ENCODE data around the gene CSRP2. TPM values are rescaled to one million over a fixed set of nuclear protein-coding genes. Genes with fewer than 3 reads are reported as not detected.

CSRP2 gene
- total RNA-seq, 2 experiments from 2014 or later, result 1.8 to 2.0 TPM

DNA sequence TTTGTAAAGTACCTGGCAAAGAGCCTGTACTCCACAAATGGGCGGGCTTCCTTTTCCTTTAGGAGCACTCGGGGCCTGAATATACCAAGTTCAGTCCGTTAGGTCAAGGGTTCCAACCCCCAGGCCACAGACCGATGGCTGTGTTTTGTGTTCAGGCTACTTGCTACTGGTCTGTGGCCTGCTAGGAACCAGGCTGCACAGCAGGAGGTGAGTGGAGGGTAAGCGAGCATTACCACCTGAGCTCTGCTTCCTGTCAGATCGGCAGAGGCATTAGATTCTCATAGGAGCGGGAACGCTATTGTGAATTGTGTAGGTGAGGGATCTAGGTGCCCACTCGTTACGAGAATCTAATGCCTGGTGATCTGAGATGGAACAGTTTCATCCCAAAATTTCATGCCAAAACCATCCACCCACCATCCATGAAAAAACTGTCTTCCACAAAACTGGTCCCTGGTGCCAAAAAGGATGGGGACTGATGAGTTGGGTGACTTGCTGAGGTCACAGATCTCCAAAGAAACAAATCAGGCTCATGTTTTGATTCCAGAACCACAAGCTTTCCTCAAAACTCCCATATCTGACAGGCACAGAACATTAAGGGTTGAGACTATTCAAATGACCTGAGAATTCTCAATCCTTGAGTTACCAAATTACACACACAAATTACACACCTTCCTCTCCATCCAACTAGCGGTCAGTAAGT lies 4.2 kb downstream of the CSRP2 start:
- peaks cover 34% of the 10 kb centered on the region for H3K27me3 Mint-ChIP-seq
- ATAC-seq, result no peak
- H3K4me1 Mint-ChIP-seq, result peaks cover 14% of the 10 kb centered on the region
- DNase-seq, result no peak
- H3K36me3 Mint-ChIP-seq (ENCODE audit: low read depth), result no peaks in the 10 kb centered on the region
- intact Hi-C loops (cut with DNase I, micrococcal nuclease), result loop anchor here (5.0 to 10.0 kb wide), 2 partner anchors 140 to 252 kb away; no protein-coding TSS in a partner anchor
- H3K9me3 Mint-ChIP-seq (ENCODE audit: low read depth), result no peaks in the 10 kb centered on the region
- ChIA-PET CTCF (interaction anchor here (0.8 kb wide), 1 partner anchor 88 kb away, joined by 3 read pairs; no protein-coding TSS in a partner anchor), POLR2A (no interaction called here)
- no peak overlapping the region for H3K27ac Mint-ChIP-seq
- no peak overlapping the region for H3K4me3 Mint-ChIP-seq

DNA sequence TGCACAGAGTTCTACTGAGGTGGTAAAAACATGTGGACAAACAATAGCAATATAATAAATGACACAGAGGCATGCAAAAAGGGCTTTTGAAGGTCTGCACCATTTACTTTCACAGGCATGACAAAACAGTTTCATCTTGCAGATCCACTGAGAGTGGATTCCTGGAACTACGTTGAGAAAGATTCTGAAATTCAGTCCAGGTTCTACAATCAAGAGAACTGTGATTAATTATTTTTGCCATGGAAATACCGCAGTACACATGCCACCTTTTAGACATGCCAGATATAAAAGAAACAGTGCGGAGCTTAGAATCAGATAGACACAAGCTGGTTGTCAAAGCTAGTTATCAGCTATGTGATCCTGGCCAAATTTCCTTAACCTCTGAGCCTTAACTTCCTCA lies 4.8 kb downstream of the CSRP2 start:
- no peak overlapping the region for H3K4me3 Mint-ChIP-seq
- ATAC-seq (no peak), DNase-seq (no peak)
- ChIA-PET POLR2A (interaction anchor here (0.6 kb wide), 1 partner anchor 83 kb away, joined by 5 read pairs; no protein-coding TSS in a partner anchor), CTCF (no interaction called here)
- intact Hi-C loops (cut with DNase I, micrococcal nuclease), result loop anchor here in 1 of 2 experiments (10.0 kb wide), 1 partner anchor 141 kb away; no protein-coding TSS in a partner anchor
- H3K4me1 Mint-ChIP-seq, result peaks cover 11% of the 10 kb centered on the region
- H3K27ac Mint-ChIP-seq, result no peak overlapping the region
- no peaks in the 10 kb centered on the region for H3K36me3 Mint-ChIP-seq (ENCODE audit: low read depth)
- no peaks in the 10 kb centered on the region for H3K9me3 Mint-ChIP-seq (ENCODE audit: low read depth)
- peaks cover 32% of the 10 kb centered on the region for H3K27me3 Mint-ChIP-seq

DNA sequence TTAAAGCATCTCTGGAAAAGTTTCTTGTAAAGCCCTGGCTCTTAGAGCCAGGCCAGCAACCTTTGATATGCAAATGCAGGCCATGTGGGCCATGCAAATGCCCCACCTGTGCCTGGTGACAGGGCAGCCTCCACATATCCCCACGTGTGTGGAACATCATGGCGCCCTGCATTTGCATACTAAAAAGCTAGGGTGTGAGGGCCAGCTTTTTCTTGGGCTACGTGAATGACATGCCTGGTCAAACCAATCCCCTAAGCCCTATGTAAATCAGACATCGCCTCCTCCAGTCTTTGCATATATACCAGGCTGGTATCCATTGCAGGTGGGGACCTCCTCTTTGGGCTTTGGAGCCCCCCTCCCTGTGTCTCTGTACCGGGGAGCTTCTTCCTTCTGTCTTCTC lies 6.4 kb downstream of the CSRP2 start:
- intact Hi-C loops (cut with DNase I, micrococcal nuclease), result loop anchor here in 1 of 2 experiments (10.0 kb wide), 1 partner anchor 142 kb away; no protein-coding TSS in a partner anchor
- ATAC-seq, result no peak
- Mint-ChIP-seq H3K4me3 (no peak overlapping the region), H3K27ac (no peak overlapping the region), H3K4me1 (peaks cover 1% of the 10 kb centered on the region), H3K36me3 (ENCODE audit: low read depth) (no peaks in the 10 kb centered on the region), H3K9me3 (ENCODE audit: low read depth) (no peaks in the 10 kb centered on the region), H3K27me3 (peaks cover 24% of the 10 kb centered on the region)
- no peak for DNase-seq
- POLR2A ChIA-PET, result no interaction called here
- CTCF ChIA-PET, result interaction anchor here (0.6 kb wide), 1 partner anchor 36 kb away, joined by 4 read pairs; no protein-coding TSS in a partner anchor

DNA sequence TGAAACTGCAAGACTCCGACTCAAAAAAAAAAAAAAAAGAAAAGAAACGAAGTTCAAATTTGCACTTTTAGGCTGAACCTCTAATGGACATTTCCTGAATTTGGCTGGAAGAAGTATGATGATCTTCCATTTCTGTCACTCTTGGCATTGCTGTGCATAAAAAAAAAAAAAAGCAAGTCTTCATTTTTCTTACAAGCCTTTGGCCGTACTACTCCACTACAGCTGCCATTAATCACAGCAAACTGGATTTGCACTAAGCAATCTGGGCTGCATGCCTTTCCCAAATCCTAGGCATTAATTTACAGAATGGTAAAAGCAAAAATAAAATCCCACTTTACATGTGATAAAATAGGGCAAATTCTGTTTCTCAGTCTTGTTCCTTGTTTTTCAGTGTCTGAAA lies 7.1 kb downstream of the CSRP2 start:
- no peak for ATAC-seq
- no peak for DNase-seq
- ChIA-PET POLR2A (no interaction called here), CTCF (interaction anchor here (0.6 kb wide), 1 partner anchor 37 kb away, joined by 4 read pairs; no protein-coding TSS in a partner anchor)
- Mint-ChIP-seq H3K4me1 (no peaks in the 10 kb centered on the region), H3K9me3 (ENCODE audit: low read depth) (no peaks in the 10 kb centered on the region), H3K36me3 (ENCODE audit: low read depth) (no peaks in the 10 kb centered on the region), H3K27me3 (peaks cover 19% of the 10 kb centered on the region), H3K27ac (no peak overlapping the region), H3K4me3 (no peak overlapping the region)
- intact Hi-C loops (cut with DNase I, micrococcal nuclease), result loop anchor here in 1 of 2 experiments (10.0 kb wide), 1 partner anchor 143 kb away; no protein-coding TSS in a partner anchor

DNA sequence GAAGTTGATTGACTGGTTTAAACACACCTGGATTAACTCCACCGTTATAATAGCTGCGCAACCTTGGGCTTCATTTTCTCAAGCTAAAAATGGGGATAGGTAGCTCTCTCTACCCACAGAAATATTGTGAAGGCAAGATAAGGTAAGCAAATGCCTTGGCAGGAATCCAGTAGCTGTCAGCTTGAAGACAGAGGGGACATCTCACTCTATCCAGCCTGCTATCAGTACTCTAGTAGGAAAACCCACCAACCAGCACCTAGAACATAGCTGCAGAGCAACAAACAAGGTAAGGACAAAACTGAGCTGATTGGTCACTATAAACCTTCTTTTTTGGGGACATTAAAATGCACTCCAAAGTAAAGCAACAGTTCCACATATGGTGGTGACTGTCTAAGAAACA lies 7.7 kb downstream of the CSRP2 start:
- H3K9me3 Mint-ChIP-seq (ENCODE audit: low read depth), result no peaks in the 10 kb centered on the region
- intact Hi-C loops (cut with DNase I, micrococcal nuclease), result loop anchor here in 1 of 2 experiments (10.0 kb wide), 1 partner anchor 144 kb away; no protein-coding TSS in a partner anchor
- ATAC-seq (no peak), DNase-seq (no peak)
- H3K27me3 Mint-ChIP-seq, result peaks cover 22% of the 10 kb centered on the region
- H3K4me3 Mint-ChIP-seq, result no peak overlapping the region
- ChIA-PET POLR2A (no interaction called here), CTCF (interaction anchor here (1.0 to 1.6 kb wide), 2 partner anchors 10 to 12 kb away, joined by 3 to 5 read pairs; no protein-coding TSS in a partner anchor)
- no peaks in the 10 kb centered on the region for H3K4me1 Mint-ChIP-seq
- no peaks in the 10 kb centered on the region for H3K36me3 Mint-ChIP-seq (ENCODE audit: low read depth)
- no peak overlapping the region for H3K27ac Mint-ChIP-seq

DNA sequence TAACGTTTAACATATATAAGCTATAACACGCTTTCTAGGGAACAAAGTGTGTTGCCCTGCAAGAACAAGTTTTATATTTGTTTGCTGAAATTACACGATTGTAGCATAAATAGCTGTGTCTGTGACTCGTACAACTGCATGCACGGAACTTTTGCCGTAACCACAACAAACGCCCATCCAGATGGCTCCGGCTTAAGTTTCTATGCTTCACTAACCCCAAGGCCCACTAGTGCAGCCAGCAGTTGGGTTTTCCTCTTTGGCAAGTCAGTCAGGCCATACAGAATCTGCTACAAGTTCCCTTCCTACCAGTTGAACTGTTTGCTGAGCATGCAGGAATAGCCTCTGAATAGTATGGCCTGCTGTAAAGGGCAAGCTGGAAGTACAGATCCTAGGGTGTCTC lies 12.1 kb downstream of the CSRP2 start:
- Mint-ChIP-seq H3K27ac (no peak overlapping the region), H3K4me1 (no peaks in the 10 kb centered on the region), H3K36me3 (ENCODE audit: low read depth) (no peaks in the 10 kb centered on the region), H3K4me3 (no peak overlapping the region), H3K27me3 (peaks cover 11% of the 10 kb centered on the region), H3K9me3 (ENCODE audit: low read depth) (no peaks in the 10 kb centered on the region)
- intact Hi-C loops (cut with DNase I, micrococcal nuclease), result no loop called here
- ChIA-PET CTCF (interaction anchor here (0.7 kb wide), 1 partner anchor 17 kb away, joined by 3 read pairs; no protein-coding TSS in a partner anchor), POLR2A (no interaction called here)
- ATAC-seq, result no peak
- no peak for DNase-seq

DNA sequence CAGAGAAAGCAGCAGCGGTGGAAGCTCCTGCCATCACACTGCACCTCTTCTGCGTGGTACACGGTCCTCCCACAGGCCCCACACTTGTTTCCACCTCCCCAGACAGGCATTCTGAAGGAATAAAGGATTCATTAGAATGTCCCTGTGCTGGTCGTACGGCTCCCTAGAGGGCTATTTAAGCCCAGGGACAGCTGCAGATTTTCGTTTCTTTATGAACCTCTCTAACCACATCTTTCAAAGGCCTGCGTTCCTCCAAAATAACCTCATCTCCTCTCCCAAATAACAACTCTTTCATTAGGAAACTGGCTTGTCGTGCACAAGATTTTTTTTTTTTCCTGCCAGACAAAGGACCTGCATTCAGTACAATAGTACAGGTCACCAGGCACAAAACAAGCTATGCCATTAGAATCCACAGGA lies 12.7 kb downstream of the CSRP2 start:
- no peak overlapping the region for H3K27ac Mint-ChIP-seq
- H3K36me3 Mint-ChIP-seq (ENCODE audit: low read depth), result no peaks in the 10 kb centered on the region
- CTCF ChIA-PET, result interaction anchor here (0.8 kb wide), 1 partner anchor 71 kb away, joined by 5 read pairs; no protein-coding TSS in a partner anchor
- POLR2A ChIA-PET, result no interaction called here
- intact Hi-C loops (cut with DNase I, micrococcal nuclease), result no loop called here
- no peaks in the 10 kb centered on the region for H3K4me1 Mint-ChIP-seq
- H3K9me3 Mint-ChIP-seq (ENCODE audit: low read depth), result no peaks in the 10 kb centered on the region
- ATAC-seq, result no peak
- no peak for DNase-seq
- peaks cover 11% of the 10 kb centered on the region for H3K27me3 Mint-ChIP-seq
- no peak overlapping the region for H3K4me3 Mint-ChIP-seq

DNA sequence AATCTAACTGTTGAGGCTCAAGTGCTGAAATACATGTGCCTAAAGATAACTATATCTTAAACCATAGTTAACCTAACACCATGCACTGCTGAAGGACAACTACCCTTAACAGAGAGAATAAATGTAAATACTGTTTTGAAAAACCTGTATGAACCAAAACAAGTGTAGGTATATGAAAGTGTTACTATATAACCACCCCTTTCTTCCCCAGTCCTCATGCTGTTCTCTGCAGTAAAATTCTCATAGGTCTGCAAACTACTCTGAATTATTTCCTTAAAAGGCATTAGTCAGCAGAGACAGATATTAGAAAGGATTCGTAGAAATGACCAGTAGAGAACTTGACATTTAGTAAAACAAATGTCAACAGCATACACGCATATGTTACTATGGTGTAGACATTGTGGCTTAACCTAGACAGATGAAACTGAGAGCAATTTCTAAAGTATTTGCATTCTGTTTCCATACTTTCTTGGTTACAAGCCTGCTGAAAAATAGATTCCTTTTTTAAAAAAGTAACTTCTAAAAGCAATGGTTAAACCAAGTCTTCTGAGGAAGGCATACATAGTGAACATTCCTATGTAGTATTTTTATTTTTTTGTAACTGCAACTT lies 13.9 kb downstream of the CSRP2 start:
- ATAC-seq (no peak), DNase-seq (no peak)
- no peaks in the 10 kb centered on the region for H3K36me3 Mint-ChIP-seq (ENCODE audit: low read depth)
- POLR2A ChIA-PET, result no interaction called here
- peaks cover 11% of the 10 kb centered on the region for H3K27me3 Mint-ChIP-seq
- CTCF ChIA-PET, result interaction anchor here (1.1 kb wide), 1 partner anchor 26 kb away, joined by 3 read pairs; no protein-coding TSS in a partner anchor
- H3K27ac Mint-ChIP-seq, result no peak overlapping the region
- intact Hi-C loops (cut with DNase I, micrococcal nuclease), result no loop called here
- no peaks in the 10 kb centered on the region for H3K4me1 Mint-ChIP-seq
- no peak overlapping the region for H3K4me3 Mint-ChIP-seq
- no peaks in the 10 kb centered on the region for H3K9me3 Mint-ChIP-seq (ENCODE audit: low read depth)

DNA sequence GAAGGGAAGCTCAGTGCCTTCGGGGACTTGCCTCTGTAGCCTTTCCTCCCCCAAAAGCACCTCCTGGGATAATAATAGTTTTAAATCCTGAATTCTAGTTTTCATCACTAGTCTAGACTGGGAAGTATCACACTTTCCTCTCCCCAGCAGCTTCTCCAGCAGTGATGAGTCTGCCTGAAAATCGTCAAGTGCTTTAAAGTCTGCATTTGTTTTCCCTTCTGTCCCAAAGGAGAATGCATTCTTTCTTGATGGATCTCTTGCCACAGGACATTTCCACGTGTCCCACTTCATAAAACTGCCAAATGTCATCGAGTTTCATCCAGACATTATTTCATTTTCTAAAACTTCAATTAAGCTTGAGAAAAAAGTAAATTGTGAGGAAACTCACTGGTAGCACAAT lies 15.0 kb downstream of the CSRP2 start:
- no peaks in the 10 kb centered on the region for H3K9me3 Mint-ChIP-seq (ENCODE audit: low read depth)
- no peak overlapping the region for H3K27ac Mint-ChIP-seq

DNA sequence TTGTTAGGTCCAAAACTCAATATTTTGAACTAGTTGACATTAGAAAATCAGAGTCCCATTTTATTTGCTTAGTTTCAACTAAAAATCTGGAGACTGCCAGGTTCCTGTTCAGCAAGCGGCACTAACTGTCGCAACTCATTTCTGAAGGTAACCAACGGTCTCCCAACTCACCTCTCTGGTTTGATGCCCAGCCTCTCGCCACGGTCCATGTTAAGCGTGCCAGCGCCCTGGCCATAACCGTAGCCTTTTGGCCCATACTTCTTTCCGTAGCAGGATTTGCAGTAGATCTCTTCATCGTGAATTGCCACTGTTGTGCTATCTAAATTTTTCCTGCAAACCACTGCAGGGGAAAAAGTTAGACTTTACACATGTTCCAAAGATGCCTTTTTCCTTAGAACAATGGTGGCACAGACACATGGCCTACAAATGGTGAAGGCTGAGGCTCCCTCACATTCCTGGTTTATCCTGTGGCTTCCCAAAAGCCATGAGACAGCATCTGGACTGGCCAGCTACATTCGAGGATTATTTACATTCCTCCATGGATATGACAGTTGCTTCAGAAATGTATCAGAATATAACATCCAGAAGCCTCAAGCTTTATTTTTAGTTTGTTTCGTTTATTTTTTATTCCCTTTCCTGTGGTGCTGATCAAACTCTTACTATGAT lies 15.7 kb downstream of the CSRP2 start:
- CTCF ChIA-PET, result interaction anchor here (1.3 kb wide), 1 partner anchor 148 kb away, joined by 6 read pairs; no protein-coding TSS in a partner anchor

More for the DNA sequence above, 15.0 kb downstream of the CSRP2 start:
- CTCF ChIA-PET, result interaction anchor here (1.1 to 1.3 kb wide), 2 partner anchors 27 to 147 kb away, joined by 3 to 6 read pairs; no protein-coding TSS in a partner anchor
- no peaks in the 10 kb centered on the region for H3K36me3 Mint-ChIP-seq (ENCODE audit: low read depth)
- POLR2A ChIA-PET, result no interaction called here
- no peaks in the 10 kb centered on the region for H3K4me1 Mint-ChIP-seq
- no peak for ATAC-seq
- no peak for DNase-seq
- H3K27me3 Mint-ChIP-seq, result peaks cover 11% of the 10 kb centered on the region
- intact Hi-C loops (cut with DNase I, micrococcal nuclease), result no loop called here
- H3K4me3 Mint-ChIP-seq, result no peak overlapping the region

DNA sequence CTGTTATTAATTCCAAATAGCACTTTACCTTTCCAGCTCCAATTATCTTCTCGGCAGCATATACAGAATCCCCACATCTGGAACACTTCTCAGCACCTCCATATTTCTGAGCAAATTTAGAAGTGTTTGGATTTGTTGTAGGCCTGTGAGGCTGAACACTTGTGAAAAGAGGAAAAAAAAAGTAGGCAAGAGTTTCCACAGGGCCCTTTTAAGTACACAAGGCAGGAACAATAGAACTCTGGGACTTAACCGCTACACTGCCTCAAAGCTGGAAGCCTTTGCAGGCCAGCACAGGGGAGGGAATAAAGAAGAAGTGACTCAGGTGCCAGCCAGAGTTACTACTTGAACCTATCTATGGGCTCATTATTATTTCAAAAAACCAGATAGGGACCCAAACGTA lies 18.6 kb downstream of the CSRP2 start:
- no peak overlapping the region for H3K27ac Mint-ChIP-seq
- peaks cover 3% of the 10 kb centered on the region for H3K27me3 Mint-ChIP-seq
- no peak for DNase-seq
- peaks cover 4% of the 10 kb centered on the region for H3K9me3 Mint-ChIP-seq (ENCODE audit: low read depth)
- intact Hi-C loops (cut with DNase I, micrococcal nuclease), result no loop called here
- no peak for ATAC-seq
- POLR2A ChIA-PET, result no interaction called here
- CTCF ChIA-PET, result interaction anchor here (1.0 to 1.5 kb wide), 2 partner anchors 68 to 151 kb away, joined by 3 read pairs; no protein-coding TSS in a partner anchor
- H3K4me3 Mint-ChIP-seq, result no peak overlapping the region
- H3K4me1 Mint-ChIP-seq, result no peaks in the 10 kb centered on the region
- H3K36me3 Mint-ChIP-seq (ENCODE audit: low read depth), result peaks cover 16% of the 10 kb centered on the region

More for the DNA sequence above, 15.7 kb downstream of the CSRP2 start:
- H3K27me3 Mint-ChIP-seq, result peaks cover 11% of the 10 kb centered on the region
- H3K4me1 Mint-ChIP-seq, result no peaks in the 10 kb centered on the region
- POLR2A ChIA-PET, result no interaction called here
- H3K4me3 Mint-ChIP-seq, result no peak overlapping the region
- no peaks in the 10 kb centered on the region for H3K36me3 Mint-ChIP-seq (ENCODE audit: low read depth)
- no peak for DNase-seq
- intact Hi-C loops (cut with DNase I, micrococcal nuclease), result no loop called here
- ATAC-seq, result no peak
- H3K27ac Mint-ChIP-seq, result no peak overlapping the region
- H3K9me3 Mint-ChIP-seq (ENCODE audit: low read depth), result no peaks in the 10 kb centered on the region

Data from activated CD4-positive, alpha-beta T cell treated with anti-CD3 and anti-CD28 coated beads for 36 hours (primary cell).